ENCODE data around the gene PLEKHJ1. TPM values are rescaled to one million over a fixed set of nuclear protein-coding genes. Genes with fewer than 3 reads are reported as not detected.

PLEKHJ1 gene
- total RNA-seq, 4 donors from 2014 or later = 41.9 to 69.8 (median 55.3) TPM

DNA sequence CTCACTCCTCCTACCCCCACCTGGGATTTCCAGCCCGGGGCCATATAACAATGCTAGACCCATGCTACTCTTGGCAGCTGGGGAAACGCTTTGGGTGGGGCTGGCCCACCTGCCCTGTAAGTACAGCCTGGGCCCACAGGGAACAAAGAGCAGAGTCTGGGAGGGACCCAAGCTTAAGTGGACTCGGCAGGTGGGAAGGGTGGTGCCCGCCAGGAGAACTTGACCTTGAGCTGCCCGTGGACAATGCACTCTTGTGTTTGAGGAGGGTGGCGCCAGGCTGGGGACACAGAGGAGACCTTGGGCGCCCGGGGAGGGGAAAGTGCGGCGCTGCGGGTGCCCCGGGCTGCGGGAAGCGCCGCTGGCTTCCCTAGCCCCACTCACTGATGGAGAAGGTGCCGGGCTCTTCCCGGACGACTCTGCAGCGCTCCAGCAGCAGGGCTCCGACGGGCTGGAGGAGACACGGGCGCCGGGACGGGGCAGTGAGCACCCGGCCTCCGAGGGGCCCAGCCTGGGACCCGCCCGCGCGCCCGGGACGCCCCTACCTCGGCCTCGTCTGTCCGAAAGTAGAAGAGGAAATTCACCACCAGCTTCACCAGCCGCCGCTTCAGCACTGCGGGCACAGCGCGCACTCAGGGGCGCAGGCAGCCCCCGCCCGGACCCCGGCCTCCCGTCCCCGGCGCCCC, 607 bp downstream of the PLEKHJ1 start:
- intact Hi-C loops (cut with DNase I) = loop anchor here (1.0 to 5.0 kb wide), 3 partner anchors 37 to 157 kb away; partner anchors contain the start of gene AP3D1
- 0% methylated on average over 19 of the region's 48 CpGs for WGBS
- H3K4me3 ChIP-seq = peak overlapping the region; percentile 88 to 100 (median 98)
- peaks cover 7 to 40% (median 37%) of the 10 kb centered on the region in 4 donors for H3K36me3 ChIP-seq
- no peak for DNase-seq (ENCODE audit: extremely low spot score)
- peak overlapping the region; percentile 94 to 99 (median 96) for H3K27ac ChIP-seq (replicated peaks in 1 of 4)
- H3K4me1 ChIP-seq = peaks cover 56 to 85% (median 69%) of the 10 kb centered on the region in 4 donors
- H3K27me3 ChIP-seq = no peaks in the 10 kb centered on the region
- TF ChIP-seq POLR2AphosphoS5 (IDR thresholded peaks at IDR 0.05) (no peak), EP300 (IDR thresholded peaks at IDR 0.05) (no peak), POLR2A (IDR thresholded peaks at IDR 0.05; ENCODE audit: low read depth) (no peak)
- TF ChIP-seq, protein P1, sequence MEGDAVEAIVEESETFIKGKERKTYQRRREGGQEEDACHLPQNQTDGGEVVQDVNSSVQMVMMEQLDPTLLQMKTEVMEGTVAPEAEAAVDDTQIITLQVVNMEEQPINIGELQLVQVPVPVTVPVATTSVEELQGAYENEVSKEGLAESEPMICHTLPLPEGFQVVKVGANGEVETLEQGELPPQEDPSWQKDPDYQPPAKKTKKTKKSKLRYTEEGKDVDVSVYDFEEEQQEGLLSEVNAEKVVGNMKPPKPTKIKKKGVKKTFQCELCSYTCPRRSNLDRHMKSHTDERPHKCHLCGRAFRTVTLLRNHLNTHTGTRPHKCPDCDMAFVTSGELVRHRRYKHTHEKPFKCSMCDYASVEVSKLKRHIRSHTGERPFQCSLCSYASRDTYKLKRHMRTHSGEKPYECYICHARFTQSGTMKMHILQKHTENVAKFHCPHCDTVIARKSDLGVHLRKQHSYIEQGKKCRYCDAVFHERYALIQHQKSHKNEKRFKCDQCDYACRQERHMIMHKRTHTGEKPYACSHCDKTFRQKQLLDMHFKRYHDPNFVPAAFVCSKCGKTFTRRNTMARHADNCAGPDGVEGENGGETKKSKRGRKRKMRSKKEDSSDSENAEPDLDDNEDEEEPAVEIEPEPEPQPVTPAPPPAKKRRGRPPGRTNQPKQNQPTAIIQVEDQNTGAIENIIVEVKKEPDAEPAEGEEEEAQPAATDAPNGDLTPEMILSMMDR (IDR thresholded peaks at IDR 0.05) = no peak
- H3K9me3 ChIP-seq = no peaks in the 10 kb centered on the region

DNA sequence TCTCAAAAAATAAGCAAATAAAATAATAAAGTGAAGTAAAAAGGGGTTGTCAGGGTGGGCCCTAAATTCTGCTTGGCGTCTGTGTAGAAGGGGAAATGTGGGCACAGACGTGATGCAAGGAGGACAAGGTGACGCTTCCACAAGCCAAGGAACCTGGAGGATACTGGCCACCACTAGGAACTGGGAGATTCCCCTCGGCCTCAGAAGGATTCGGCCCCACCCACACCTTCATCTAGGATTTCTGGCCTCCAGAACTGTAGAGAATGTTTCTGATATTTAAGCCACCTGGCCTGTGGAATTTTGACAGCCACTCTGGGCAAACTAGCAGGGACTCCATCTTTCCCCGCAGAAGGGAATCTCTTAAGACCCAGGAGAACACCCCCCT, 1.1 kb downstream of the PLEKHJ1 start:
- H3K27ac ChIP-seq (replicated peaks in 1 of 4) = peak overlapping the region; percentile 94 to 99 (median 96)
- no peaks in the 10 kb centered on the region for H3K9me3 ChIP-seq
- peaks cover 51 to 79% (median 64%) of the 10 kb centered on the region in 4 donors for H3K4me1 ChIP-seq
- H3K27me3 ChIP-seq = no peaks in the 10 kb centered on the region
- TF ChIP-seq POLR2A (IDR thresholded peaks at IDR 0.05; ENCODE audit: low read depth) = no peak
- no peak for TF ChIP-seq EP300 (IDR thresholded peaks at IDR 0.05)
- TF ChIP-seq, protein P1 (IDR thresholded peaks at IDR 0.05) = no peak
- no peak for TF ChIP-seq POLR2AphosphoS5 (IDR thresholded peaks at IDR 0.05)
- H3K36me3 ChIP-seq = peaks cover 12 to 45% (median 42%) of the 10 kb centered on the region in 4 donors
- WGBS = 41% methylated on average over 6 of the region's 6 CpGs
- intact Hi-C loops (cut with DNase I) = loop anchor here (5.0 kb wide), 2 partner anchors 83 to 157 kb away; partner anchors contain the start of gene AP3D1
- DNase-seq (ENCODE audit: extremely low spot score) = no peak
- peak overlapping the region; percentile 88 to 100 (median 98) for H3K4me3 ChIP-seq

DNA sequence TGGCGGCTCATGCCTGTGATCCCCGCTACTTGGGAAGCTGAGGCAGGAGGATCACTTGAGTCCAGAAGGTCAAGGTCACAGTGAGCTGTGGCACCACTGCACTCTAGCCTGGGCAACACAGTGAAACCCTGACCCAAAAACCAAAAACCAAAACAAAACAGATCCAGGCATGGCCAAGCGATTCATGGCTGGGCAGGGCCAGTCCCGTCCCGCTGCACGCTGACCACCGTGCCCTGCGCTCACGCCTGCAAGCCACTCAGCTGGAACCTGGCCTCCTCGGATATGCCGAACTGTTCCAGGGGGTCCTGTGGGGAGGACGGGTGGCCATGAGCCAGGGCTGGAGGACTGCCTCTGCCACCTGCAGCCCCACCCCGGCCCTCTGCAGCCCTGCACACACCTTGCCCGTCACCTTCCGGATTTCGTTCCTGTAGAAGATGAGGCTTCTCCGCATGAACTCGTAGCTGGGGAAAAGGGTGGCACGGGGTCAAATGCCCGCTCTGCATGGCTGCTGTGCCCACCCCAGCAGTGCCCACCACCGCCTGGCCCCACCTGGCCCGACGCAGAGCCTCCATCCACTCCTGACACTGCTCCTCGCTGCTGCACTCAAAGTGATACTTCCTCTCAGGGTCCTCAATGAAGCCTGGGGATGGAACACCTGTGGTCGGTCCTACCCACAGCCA, 2.4 kb downstream of the PLEKHJ1 start:
- no peaks in the 10 kb centered on the region for H3K27me3 ChIP-seq
- peaks cover 17 to 58% (median 54%) of the 10 kb centered on the region in 4 donors for H3K36me3 ChIP-seq
- peak overlapping the region in 1 of 4 donors; percentile 26 for H3K27ac ChIP-seq (replicated peaks in 1 of 4)
- H3K4me3 ChIP-seq = no peak overlapping the region
- H3K9me3 ChIP-seq = no peaks in the 10 kb centered on the region
- intact Hi-C loops (cut with DNase I) = no loop called here
- TF ChIP-seq, protein P1 (IDR thresholded peaks at IDR 0.05) = no peak
- no peak for TF ChIP-seq EP300 (IDR thresholded peaks at IDR 0.05)
- TF ChIP-seq POLR2AphosphoS5 (IDR thresholded peaks at IDR 0.05) = no peak
- no peak for TF ChIP-seq POLR2A (IDR thresholded peaks at IDR 0.05; ENCODE audit: low read depth)
- H3K4me1 ChIP-seq = peaks cover 39 to 67% (median 51%) of the 10 kb centered on the region in 4 donors
- no peak for DNase-seq (ENCODE audit: extremely low spot score)
- 88% methylated on average over 18 of the region's 25 CpGs for WGBS

DNA sequence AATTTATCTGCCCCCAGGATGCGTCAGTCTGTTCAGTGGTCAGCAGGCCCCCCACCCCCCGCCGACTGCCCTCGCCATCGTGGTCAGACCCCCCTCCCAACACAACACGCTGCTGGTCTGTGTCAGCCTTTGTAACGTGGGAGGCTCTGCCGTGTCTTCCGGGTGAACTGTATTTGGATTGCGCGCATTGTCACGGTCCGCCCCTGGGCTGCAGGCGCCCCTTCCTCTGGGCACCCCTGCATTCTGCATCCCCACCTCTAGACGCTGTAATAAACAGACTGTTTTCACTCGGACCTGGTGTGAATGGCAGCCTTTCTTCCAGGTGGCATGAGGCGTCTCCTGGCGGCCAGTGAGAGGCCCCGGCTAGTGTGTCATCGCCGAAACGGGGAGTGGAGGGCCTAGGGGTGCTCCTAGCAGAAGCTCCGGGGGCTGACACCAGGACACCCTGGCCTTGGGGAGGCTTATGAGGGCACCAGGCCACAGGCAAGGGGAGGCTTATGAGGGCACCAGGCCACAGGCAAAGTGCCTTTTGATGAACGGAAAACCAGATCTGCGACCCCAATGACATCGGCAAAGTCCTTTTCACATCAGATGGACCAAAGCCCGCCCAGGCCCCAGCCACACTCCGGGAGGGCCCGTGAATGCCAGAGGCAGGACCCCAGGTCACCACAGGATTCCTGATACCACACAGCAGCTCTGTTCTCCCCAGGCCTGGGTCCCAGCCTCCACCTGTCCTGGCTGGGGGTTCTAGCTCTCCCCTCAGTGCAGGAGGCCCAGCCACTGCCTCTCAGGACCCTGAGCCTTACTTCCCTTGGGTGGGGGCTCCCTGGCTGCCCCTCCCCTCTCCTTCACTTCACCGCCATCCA, 3.6 kb downstream of the PLEKHJ1 start:
- H3K4me1 ChIP-seq = peaks cover 26 to 55% (median 39%) of the 10 kb centered on the region in 4 donors
- no peak overlapping the region for H3K27ac ChIP-seq (replicated peaks in 1 of 4)
- TF ChIP-seq, protein P1 (IDR thresholded peaks at IDR 0.05) = no peak
- TF ChIP-seq POLR2AphosphoS5 (IDR thresholded peaks at IDR 0.05) (no peak), EP300 (IDR thresholded peaks at IDR 0.05) (no peak), POLR2A (IDR thresholded peaks at IDR 0.05; ENCODE audit: low read depth) (no peak)
- no peaks in the 10 kb centered on the region for H3K9me3 ChIP-seq
- WGBS = 78% methylated on average over 22 of the region's 30 CpGs
- no peak overlapping the region for H3K4me3 ChIP-seq
- DNase-seq (ENCODE audit: extremely low spot score) = no peak
- H3K27me3 ChIP-seq = no peaks in the 10 kb centered on the region
- H3K36me3 ChIP-seq = peaks cover 26 to 70% (median 66%) of the 10 kb centered on the region in 4 donors
- intact Hi-C loops (cut with DNase I) = no loop called here
